C4-2B (cell line): ENCODE measurements around the gene MADD.
"Not testable (repeated sequence)": the region's sequence is repeated elsewhere in the genome, so short reads cannot be mapped to it uniquely, and the experiment has no call there.

Source experiments
- H3K27ac ChIP-seq: fragments of 450-650 bp; 2 replicates; pipeline ENCODE4 v1.5.1; 2017
- ZFX ChIP-seq: fragments of 450-650 bp; IDR thresholded peaks from 2 replicates; pipeline ENCODE4 v1.6.1; 2017
- TF ChIP-seq, protein P1 (sequence below): fragments of 450-650 bp; conservative IDR thresholded peaks from 2 replicates; pipeline ENCODE4 v1.5.1; 2017; ENCODE audit warnings: mild to moderate bottlenecking

Gene MADD

DNA sequence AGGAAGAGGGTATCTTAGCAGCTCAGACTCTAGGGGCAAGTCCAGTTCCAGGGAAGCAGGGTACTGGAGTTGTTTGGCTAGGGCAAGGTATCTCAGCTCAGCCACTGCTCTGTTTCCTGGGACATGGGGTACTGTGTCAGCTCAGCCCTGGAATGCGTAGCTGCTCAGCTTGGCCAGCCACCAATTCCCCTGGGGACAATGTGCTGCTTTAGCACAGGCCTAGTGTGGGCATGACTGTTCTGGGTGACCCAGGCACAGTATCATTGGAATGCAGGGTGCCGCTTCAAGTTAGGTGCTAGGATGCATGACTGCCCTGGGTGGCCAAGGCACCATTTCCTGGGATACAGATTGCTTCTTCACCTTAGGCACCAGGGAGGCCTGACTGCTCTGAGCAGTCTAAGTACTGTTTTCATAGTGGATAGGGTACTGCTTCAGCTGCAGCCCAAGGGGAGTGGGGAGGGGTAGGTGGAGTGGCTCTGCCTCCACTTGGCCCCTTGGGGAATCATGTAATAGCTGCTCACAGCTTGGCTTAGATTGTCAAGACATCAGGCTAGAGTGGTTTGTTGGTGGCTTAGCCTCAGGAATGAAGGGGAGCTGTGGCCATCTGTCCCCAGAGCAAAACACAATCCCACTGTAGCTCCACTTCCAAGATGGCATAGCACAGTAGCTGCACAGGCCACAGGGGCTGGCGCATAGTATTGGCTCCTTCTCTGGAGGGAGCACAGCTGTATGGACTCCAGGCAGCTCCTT is 36.0 kb downstream of the MADD start:
- H3K27ac ChIP-seq, result no peak overlapping the region
- TF ChIP-seq, protein P1, sequence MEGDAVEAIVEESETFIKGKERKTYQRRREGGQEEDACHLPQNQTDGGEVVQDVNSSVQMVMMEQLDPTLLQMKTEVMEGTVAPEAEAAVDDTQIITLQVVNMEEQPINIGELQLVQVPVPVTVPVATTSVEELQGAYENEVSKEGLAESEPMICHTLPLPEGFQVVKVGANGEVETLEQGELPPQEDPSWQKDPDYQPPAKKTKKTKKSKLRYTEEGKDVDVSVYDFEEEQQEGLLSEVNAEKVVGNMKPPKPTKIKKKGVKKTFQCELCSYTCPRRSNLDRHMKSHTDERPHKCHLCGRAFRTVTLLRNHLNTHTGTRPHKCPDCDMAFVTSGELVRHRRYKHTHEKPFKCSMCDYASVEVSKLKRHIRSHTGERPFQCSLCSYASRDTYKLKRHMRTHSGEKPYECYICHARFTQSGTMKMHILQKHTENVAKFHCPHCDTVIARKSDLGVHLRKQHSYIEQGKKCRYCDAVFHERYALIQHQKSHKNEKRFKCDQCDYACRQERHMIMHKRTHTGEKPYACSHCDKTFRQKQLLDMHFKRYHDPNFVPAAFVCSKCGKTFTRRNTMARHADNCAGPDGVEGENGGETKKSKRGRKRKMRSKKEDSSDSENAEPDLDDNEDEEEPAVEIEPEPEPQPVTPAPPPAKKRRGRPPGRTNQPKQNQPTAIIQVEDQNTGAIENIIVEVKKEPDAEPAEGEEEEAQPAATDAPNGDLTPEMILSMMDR, result no peak
- TF ChIP-seq ZFX, result no peak

DNA sequence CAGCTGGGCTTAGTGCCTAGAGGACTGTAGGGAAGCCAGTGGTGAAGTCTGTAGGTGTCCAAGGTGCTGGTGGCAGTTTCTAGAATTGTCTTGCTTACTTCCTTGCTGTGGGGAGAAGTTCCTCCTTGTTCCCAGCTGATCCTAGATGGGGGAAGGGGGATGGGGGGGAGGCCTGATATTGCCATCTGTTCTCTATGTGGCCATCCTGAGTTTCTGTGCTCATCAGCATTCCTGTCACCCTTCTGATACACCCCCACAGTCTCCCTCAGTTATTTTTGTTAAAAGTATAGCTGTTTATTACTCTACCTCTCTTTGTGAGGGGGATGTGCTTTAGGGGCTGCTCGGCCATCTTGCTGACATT is 36.5 kb downstream of the MADD start:
- no peak overlapping the region for H3K27ac ChIP-seq
- TF ChIP-seq, protein P1, result no peak
- no peak for TF ChIP-seq ZFX

DNA sequence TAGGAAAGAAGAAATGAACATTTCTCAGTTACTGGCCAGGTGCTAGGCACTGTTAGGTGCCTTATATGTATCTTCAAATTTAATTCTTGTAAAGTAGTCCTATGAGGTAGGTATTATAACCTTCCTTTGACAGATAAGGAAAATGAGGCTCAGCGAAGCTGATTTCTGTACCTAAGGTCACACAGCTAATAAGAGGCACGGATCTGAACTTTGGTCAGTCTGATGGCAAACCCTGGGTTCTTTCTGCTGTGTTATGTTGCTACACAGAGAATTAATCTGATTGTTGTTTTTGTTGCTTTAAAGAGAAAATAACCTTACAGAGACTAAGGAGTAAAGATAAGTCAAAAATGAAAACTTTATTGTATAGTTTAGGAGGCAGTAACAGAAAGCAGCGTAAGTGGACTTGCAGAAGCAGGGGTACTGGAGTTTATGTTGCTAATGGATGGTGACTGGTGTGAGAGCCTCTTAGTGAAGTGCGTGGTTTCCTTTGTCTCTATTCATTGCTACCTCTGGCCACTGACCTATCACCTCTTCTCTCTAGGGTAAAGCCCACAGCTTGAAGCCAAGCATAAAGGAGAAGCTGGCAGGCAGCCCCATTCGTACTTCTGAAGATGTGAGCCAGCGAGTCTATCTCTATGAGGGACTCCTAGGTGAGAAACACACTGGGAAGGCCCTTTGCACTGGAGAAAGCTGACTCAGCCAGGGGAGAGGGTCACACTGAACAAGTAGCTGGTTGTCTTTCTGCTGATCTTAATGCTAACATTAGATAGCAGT is 38.3 kb downstream of the MADD start:
- TF ChIP-seq, protein P1, result no peak
- no peak overlapping the region for H3K27ac ChIP-seq

DNA sequence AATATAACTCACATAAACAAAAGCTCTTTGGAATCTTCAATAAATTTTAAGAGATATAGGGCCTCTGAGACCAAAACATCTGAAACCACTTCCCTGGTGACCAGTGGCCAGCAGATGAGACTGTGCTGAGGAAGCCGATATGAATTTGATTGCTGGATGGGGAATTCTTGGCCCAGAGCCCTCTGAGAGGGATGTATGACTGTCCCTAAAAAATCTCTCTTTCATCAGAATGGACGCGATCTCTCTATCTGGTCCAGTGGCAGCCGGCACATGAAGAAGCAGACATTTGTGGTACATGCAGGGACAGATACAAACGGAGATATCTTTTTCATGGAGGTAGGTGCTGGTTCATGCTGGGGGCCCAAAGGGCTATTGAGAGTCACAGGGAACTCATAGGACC is 45.1 kb downstream of the MADD start:
- no peak overlapping the region for H3K27ac ChIP-seq
- TF ChIP-seq ZFX, result no peak
- TF ChIP-seq, protein P1, result no peak

DNA sequence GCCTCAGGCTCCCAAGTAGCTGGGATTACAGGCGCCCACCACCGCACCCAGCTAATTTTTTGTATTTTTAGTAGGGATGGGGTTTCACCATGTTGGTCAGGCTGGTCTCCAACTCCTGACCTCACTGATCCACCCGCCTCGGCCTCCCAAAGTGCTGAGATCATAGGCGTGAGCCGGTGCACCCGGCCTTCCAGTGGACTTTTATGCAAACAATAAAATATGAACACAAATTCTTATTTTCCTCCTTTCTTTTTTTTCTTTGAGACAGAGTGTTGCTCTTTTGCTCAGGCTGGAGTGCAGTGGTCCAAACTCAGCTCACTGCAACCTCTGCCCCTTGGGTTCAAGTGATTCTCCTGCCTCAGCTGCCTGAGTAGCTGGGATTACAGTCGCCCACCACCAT is 46.6 kb downstream of the MADD start:
- H3K27ac ChIP-seq, result not testable (repeated sequence)

DNA sequence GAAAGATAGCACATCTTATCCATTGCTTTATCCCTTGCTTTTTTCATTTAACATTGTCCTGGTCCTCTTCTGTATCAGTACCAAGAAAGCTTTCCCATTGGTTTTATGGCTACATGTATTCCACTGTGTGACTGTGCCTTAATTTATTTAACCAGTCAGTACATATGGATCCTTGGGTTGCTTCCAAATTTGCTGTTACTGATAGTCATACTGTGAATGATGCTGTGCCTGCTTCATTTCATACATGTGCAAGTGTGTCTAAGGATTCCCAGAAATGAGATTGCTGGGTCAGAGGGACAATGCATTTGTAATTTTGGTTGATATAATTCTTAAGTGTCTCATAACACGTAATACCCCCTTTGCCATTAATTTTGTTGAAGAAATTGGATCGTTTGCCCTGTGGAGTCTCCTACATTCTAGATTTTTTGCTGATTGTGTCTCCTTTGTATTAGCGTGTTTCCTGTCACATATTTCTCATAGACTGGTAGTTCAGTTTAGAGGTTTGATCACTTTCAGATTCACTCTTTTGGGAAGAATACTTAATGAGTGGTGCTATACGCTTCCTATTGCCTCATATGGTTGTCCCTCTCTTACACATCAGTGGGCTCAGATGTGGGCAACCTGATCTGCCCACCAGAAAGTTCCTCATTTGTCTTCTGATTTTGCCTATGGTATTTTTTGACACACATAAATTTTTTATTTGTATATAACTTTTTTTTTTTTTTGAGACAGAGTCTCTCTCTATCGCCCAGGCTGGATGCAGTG is 47.3 kb downstream of the MADD start:
- H3K27ac ChIP-seq, result no peak overlapping the region

DNA sequence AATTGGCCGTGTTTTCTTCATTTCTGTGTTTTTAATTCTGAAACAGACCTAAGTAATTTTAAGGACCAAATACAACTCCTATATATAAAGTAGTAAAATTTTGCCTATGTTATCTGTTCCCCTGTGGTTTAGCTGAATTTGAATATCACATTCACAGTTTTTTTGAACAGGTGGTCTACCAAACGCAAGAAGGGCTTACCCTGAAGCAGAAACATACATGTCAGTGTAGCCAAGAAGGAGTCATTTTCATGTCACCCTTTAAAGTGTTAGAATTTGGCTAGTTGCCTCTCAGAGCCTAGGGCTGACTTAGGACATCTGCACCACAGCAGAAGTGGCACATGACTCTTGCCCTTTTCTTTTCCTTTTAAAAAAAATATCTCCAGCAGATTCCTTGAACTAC is 48.2 kb downstream of the MADD start:
- H3K27ac ChIP-seq, result no peak overlapping the region
- TF ChIP-seq, protein P1, result no peak
- no peak for TF ChIP-seq ZFX

More for the DNA sequence above, 47.3 kb downstream of the MADD start:
- TF ChIP-seq ZFX, result no peak
- TF ChIP-seq, protein P1, result no peak
